GM19395 (cell line): Measurements from ENCODE around the gene PPARG.
A peak's percentile ranks its signal among the peaks of the same experiment; 100 is the strongest.
"Not testable (repeated sequence)": the region's sequence is repeated elsewhere in the genome, so short reads cannot be mapped to it uniquely, and the experiment has no call there.

ENCODE experiments used
- ATAC-seq: cut with Tn5 transposase; IDR thresholded peaks from one replicate; pipeline ENCODE4 v1.9.1; 2021; ENCODE audit warnings: mild to moderate bottlenecking, moderate library complexity; ENCODE audit not compliant: unreplicated experiment

Gene PPARG

GRCh38 chr3:12288182-12289129 is at the start of gene PPARG:
PPARG (plus strand) TSS chr3:12289070; CDS start chr3:12379712, 90,642 bp downstream.
- ATAC-seq = no peak

GRCh38 chr3:12239301-12239700 is 49.6 kb upstream of the PPARG start:
- no peak for ATAC-seq

GRCh38 chr3:12242772-12243171 is 46.1 kb upstream of the PPARG start:
- no peak for ATAC-seq

GRCh38 chr3:12246497-12247163 is 42.2 kb upstream of the PPARG start:
- no peak for ATAC-seq

GRCh38 chr3:12247411-12247810 is 41.5 kb upstream of the PPARG start:
- ATAC-seq = no peak

- no peak for ATAC-seq
These were observed 39.4 kb upstream of the PPARG start for GRCh38 chr3:12249519-12249918.

- ATAC-seq = no peak
These were observed 36.0 kb upstream of the PPARG start for GRCh38 chr3:12252889-12253288.

GRCh38 chr3:12253516-12254343 is 35.1 kb upstream of the PPARG start:
- no peak for ATAC-seq

GRCh38 chr3:12255393-12255792 is 33.5 kb upstream of the PPARG start:
- ATAC-seq = no peak

- no peak for ATAC-seq
These were observed 30.0 kb upstream of the PPARG start for GRCh38 chr3:12258911-12259310.

- not testable (repeated sequence) for ATAC-seq
These were observed 26.7 kb upstream of the PPARG start for GRCh38 chr3:12262173-12262572.

GRCh38 chr3:12265508-12265907 is 23.4 kb upstream of the PPARG start:
- ATAC-seq = no peak

- no peak for ATAC-seq
These were observed 22.8 kb upstream of the PPARG start for GRCh38 chr3:12266038-12266437.

- ATAC-seq = no peak
These were observed 21.4 kb upstream of the PPARG start for GRCh38 chr3:12267376-12268030.

GRCh38 chr3:12268049-12268735 is 20.7 kb upstream of the PPARG start:
- ATAC-seq = no peak

GRCh38 chr3:12270976-12271375 is 17.9 kb upstream of the PPARG start:
- no peak for ATAC-seq

GRCh38 chr3:12273045-12273695 is 15.7 kb upstream of the PPARG start:
- ATAC-seq = peak; percentile 100

GRCh38 chr3:12275974-12276650 is 12.8 kb upstream of the PPARG start:
- ATAC-seq = no peak

- not testable (repeated sequence) for ATAC-seq
These were observed 12.0 kb upstream of the PPARG start for GRCh38 chr3:12276827-12277226.
